GM12872 (cell line): ENCODE data around the gene MLLT10.

Experiments used
- TF ChIP-seq, protein P1 (sequence below): IDR thresholded peaks from 3 replicates; pipeline ENCODE4 v1.5.1; 2011; ENCODE audit warnings: low read depth, mild to moderate bottlenecking, low read length, moderate library complexity; ENCODE audit not compliant: insufficient read depth

MLLT10 gene

GRCh38 chr10:21744223-21744622, 210.2 kb downstream of the MLLT10 start:
- TF ChIP-seq, protein P1, sequence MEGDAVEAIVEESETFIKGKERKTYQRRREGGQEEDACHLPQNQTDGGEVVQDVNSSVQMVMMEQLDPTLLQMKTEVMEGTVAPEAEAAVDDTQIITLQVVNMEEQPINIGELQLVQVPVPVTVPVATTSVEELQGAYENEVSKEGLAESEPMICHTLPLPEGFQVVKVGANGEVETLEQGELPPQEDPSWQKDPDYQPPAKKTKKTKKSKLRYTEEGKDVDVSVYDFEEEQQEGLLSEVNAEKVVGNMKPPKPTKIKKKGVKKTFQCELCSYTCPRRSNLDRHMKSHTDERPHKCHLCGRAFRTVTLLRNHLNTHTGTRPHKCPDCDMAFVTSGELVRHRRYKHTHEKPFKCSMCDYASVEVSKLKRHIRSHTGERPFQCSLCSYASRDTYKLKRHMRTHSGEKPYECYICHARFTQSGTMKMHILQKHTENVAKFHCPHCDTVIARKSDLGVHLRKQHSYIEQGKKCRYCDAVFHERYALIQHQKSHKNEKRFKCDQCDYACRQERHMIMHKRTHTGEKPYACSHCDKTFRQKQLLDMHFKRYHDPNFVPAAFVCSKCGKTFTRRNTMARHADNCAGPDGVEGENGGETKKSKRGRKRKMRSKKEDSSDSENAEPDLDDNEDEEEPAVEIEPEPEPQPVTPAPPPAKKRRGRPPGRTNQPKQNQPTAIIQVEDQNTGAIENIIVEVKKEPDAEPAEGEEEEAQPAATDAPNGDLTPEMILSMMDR, result no peak

GRCh38 chr10:21746118-21746517, 212.1 kb downstream of the MLLT10 start:
- TF ChIP-seq, protein P1, result no peak

GRCh38 chr10:21747809-21748208, 213.8 kb downstream of the MLLT10 start:
- TF ChIP-seq, protein P1, result no peak

DNA sequence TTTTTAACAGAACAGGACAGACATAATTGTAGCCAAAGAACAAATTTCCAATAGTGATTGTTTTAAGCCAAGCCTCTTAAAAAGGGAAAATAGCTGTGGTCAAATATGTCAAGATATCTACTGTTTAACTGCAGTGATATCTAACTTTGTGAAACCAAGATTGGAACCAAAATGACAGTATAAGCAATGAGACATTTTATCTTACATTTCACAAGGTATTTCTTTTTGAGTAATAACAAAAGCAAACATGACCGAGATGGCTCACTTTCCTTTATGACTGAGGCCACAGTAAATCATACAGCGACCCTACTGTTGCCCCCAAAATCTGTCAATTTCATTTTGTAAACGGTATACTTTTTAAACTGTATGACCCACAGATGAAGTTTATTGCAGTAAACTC, 215.8 kb downstream of the MLLT10 start:
- TF ChIP-seq, protein P1, result no peak

- TF ChIP-seq, protein P1, result no peak
These were observed 216.4 kb downstream of the MLLT10 start for GRCh38 chr10:21750424-21750823.

- TF ChIP-seq, protein P1, result no peak
These were observed 217.6 kb downstream of the MLLT10 start for GRCh38 chr10:21751341-21752310.

GRCh38 chr10:21753497-21754270, 219.7 kb downstream of the MLLT10 start:
- TF ChIP-seq, protein P1, result no peak
